ENCODE data around the gene TTC24. TPM values are rescaled to one million over a fixed set of nuclear protein-coding genes. Genes with fewer than 3 reads are reported as not detected.

Gene TTC24
- not detected for total RNA-seq

GRCh38 chr1:156579472-156579871 lies at the start of gene TTC24:
TSS of gene TTC24 (plus strand) at chr1:156579723. CDS start at chr1:156581365, 1,642 bp downstream.
- no peak for ATAC-seq

GRCh38 chr1:156530006-156530405 lies 49.5 kb upstream of the TTC24 start:
- ATAC-seq, result no peak

GRCh38 chr1:156532374-156532773 lies 47.1 kb upstream of the TTC24 start:
- ATAC-seq, result no peak

GRCh38 chr1:156533568-156534220 lies 45.8 kb upstream of the TTC24 start:
- ATAC-seq, result no peak

GRCh38 chr1:156534424-156535060 lies 45.0 kb upstream of the TTC24 start:
- ATAC-seq, result no peak

GRCh38 chr1:156537027-156537426 lies 42.5 kb upstream of the TTC24 start:
- ATAC-seq, result no peak

GRCh38 chr1:156538711-156539440 lies 40.6 kb upstream of the TTC24 start:
- ATAC-seq, result no peak

- no peak for ATAC-seq
Measured at GRCh38 chr1:156539818-156540355, 39.6 kb upstream of the TTC24 start.

GRCh38 chr1:156540955-156541354 lies 38.6 kb upstream of the TTC24 start:
- ATAC-seq, result no peak

- ATAC-seq, result no peak
Measured at GRCh38 chr1:156543066-156543465, 36.5 kb upstream of the TTC24 start.

GRCh38 chr1:156544592-156545102 lies 34.9 kb upstream of the TTC24 start:
- ATAC-seq, result no peak

- ATAC-seq, result no peak
Measured at GRCh38 chr1:156546267-156546666, 33.3 kb upstream of the TTC24 start.

- no peak for ATAC-seq
Measured at GRCh38 chr1:156547434-156547833, 32.1 kb upstream of the TTC24 start.

- ATAC-seq, result no peak
Measured at GRCh38 chr1:156547982-156548381, 31.5 kb upstream of the TTC24 start.

- ATAC-seq, result no peak
Measured at GRCh38 chr1:156549390-156549789, 30.1 kb upstream of the TTC24 start.

- no peak for ATAC-seq
Measured at GRCh38 chr1:156549831-156550230, 29.7 kb upstream of the TTC24 start.

- ATAC-seq, result no peak
Measured at GRCh38 chr1:156550346-156550745, 29.2 kb upstream of the TTC24 start.

GRCh38 chr1:156551066-156551643 lies 28.4 kb upstream of the TTC24 start:
- no peak for ATAC-seq

- ATAC-seq, result no peak
Measured at GRCh38 chr1:156551869-156552268, 27.7 kb upstream of the TTC24 start.

GRCh38 chr1:156552518-156552917 lies 27.0 kb upstream of the TTC24 start:
- no peak for ATAC-seq

GRCh38 chr1:156552937-156553336 lies 26.6 kb upstream of the TTC24 start:
- ATAC-seq, result peak; percentile 30

- ATAC-seq, result no peak
Measured at GRCh38 chr1:156553860-156554485, 25.6 kb upstream of the TTC24 start.

Data from esophagus mucosa (tissue), 1 donor.